ENCODE results near the gene PLA2G6.

The PLA2G6 gene

DNA sequence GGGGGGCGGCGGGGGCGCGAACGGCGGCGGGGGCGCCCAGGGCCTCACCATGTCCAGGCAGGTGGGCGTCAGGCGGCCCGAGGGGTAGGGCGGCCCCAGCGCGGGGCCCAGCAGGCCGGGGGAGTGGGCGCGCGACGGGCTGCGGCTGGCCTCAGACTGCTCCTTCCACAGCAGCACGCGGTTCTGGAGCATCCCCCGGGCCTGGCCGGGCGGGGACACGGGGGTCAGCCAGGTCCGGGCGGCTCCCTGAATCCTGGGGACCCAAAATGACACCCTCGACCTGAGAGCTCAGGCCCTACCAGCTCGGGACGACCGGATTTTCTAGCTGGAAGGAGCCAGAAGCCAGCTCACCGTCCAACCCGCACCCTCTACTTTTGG, 92.2 kb downstream of the PLA2G6 start:
- no peak overlapping the region for H3K4me3 ChIP-seq (ENCODE audit: low read depth, low read length)
- TF ChIP-seq, protein P1, sequence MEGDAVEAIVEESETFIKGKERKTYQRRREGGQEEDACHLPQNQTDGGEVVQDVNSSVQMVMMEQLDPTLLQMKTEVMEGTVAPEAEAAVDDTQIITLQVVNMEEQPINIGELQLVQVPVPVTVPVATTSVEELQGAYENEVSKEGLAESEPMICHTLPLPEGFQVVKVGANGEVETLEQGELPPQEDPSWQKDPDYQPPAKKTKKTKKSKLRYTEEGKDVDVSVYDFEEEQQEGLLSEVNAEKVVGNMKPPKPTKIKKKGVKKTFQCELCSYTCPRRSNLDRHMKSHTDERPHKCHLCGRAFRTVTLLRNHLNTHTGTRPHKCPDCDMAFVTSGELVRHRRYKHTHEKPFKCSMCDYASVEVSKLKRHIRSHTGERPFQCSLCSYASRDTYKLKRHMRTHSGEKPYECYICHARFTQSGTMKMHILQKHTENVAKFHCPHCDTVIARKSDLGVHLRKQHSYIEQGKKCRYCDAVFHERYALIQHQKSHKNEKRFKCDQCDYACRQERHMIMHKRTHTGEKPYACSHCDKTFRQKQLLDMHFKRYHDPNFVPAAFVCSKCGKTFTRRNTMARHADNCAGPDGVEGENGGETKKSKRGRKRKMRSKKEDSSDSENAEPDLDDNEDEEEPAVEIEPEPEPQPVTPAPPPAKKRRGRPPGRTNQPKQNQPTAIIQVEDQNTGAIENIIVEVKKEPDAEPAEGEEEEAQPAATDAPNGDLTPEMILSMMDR (IDR thresholded peaks at IDR 0.05; ENCODE audit: insufficient read depth, low read length, missing control alignments): no peak
- ChIA-PET CTCF (interaction anchor here (1.0 to 1.9 kb wide), 3 partner anchors 11 to 25 kb away, joined by 4 to 6 read pairs (median 5); no protein-coding TSS in a partner anchor), POLR2A (no interaction called here)
- no peak for DNase-seq (ENCODE audit: low read depth, low spot score)

DNA sequence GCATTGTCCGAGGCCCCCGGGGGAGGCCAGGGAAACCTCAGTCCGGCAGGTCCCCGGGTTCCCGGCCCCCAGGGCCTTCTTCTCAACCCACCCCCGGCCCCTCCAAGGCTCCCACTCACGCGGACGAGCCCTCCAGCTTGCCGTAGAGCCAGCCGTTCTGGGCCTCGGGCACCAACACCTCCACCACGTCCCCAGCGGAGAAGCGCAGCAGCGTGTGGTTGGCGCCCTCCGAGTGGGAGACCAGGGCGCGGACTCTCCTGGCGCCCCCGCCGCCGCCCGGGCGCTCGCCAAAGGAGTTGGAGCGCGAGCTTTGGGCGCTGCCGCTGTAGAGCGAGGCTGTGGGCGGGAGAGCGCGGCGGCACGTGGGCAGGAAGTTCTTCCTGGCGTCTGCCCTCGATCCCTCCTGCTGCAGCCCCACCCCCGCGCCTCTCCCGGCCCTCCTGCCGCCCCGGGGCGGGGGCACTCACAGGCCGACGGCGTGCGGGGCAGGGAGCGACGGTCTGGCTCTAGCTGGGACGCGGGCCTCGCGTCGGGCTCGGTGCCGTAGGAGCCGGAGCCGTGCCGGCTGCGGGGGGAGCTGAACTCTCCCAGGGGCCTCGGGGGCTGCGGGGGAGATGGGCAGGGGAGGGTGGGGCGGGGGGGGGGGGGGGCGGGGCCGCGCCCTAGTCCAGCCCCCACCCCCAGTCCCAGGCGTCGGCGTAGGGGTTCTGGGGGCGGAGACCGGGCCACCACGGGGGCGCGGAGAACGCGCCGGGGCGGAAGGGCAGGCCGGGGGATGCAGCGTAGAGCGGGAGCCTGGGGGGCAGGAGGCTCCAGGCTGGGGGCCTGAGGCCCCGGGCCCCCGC, 92.8 kb downstream of the PLA2G6 start:
- CTCF ChIA-PET: interaction anchor here (1.0 to 1.9 kb wide), 3 partner anchors 12 to 26 kb away, joined by 4 to 6 read pairs (median 5); no protein-coding TSS in a partner anchor

DNA sequence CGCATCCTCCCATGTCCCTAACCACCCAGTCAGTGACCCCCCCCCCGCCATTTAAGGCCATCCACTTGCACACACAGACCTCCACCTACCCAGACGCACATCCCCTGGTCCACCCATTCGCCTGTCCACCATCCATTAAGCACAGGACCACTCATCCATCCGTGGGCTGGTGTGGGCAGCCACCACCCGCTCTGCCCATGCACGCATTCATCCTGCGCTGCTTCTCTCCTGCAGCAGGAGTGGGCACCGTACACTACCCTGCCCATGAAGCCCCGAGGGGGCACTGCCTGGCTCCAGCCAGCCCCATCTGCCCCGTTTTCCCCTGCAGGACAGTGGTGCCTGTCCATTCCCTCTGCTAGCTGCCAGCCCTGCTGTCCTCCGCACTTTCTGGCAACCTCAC, 93.8 kb downstream of the PLA2G6 start:
- TF ChIP-seq, protein P1 (IDR thresholded peaks at IDR 0.05; ENCODE audit: insufficient read depth, low read length, missing control alignments): no peak
- ChIA-PET POLR2A (no interaction called here), CTCF (no interaction called here)
- no peak overlapping the region for H3K4me3 ChIP-seq (ENCODE audit: low read depth, low read length)
- no peak for DNase-seq (ENCODE audit: low read depth, low spot score)

More for the DNA sequence above, 92.8 kb downstream of the PLA2G6 start:
- POLR2A ChIA-PET: no interaction called here
- TF ChIP-seq, protein P1 (IDR thresholded peaks at IDR 0.05; ENCODE audit: insufficient read depth, low read length, missing control alignments): no peak
- no peak for DNase-seq (ENCODE audit: low read depth, low spot score)
- H3K4me3 ChIP-seq (ENCODE audit: low read depth, low read length): peak overlapping the region; percentile 25; the same call in 1 of the 2 replicates

DNA sequence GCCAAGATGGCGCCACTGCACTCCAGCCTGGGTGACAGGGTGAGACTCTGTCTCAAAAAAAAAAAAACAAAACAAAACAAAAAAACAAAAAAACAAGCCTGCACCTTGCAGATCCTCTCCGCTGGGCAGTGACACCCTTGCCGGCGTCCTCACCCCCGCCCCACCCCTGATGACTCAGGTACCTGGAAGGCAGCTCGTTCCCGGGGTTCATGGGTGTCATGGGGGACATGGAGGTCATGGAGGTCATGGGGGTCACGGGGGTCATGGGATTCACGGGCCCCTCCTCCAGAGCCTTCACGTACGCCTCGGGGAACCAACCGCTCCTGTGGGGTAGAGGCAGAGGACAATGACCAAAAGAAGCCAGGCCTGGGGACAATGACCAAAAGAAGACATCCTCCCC, 94.7 kb downstream of the PLA2G6 start:
- H3K4me3 ChIP-seq (ENCODE audit: low read depth, low read length): no peak overlapping the region
- POLR2A ChIA-PET: no interaction called here
- CTCF ChIA-PET: interaction anchor here (1.5 kb wide), 1 partner anchor 13 kb away, joined by 4 read pairs; no protein-coding TSS in a partner anchor
- no peak for DNase-seq (ENCODE audit: low read depth, low spot score)
- TF ChIP-seq, protein P1 (IDR thresholded peaks at IDR 0.05; ENCODE audit: insufficient read depth, low read length, missing control alignments): no peak

DNA sequence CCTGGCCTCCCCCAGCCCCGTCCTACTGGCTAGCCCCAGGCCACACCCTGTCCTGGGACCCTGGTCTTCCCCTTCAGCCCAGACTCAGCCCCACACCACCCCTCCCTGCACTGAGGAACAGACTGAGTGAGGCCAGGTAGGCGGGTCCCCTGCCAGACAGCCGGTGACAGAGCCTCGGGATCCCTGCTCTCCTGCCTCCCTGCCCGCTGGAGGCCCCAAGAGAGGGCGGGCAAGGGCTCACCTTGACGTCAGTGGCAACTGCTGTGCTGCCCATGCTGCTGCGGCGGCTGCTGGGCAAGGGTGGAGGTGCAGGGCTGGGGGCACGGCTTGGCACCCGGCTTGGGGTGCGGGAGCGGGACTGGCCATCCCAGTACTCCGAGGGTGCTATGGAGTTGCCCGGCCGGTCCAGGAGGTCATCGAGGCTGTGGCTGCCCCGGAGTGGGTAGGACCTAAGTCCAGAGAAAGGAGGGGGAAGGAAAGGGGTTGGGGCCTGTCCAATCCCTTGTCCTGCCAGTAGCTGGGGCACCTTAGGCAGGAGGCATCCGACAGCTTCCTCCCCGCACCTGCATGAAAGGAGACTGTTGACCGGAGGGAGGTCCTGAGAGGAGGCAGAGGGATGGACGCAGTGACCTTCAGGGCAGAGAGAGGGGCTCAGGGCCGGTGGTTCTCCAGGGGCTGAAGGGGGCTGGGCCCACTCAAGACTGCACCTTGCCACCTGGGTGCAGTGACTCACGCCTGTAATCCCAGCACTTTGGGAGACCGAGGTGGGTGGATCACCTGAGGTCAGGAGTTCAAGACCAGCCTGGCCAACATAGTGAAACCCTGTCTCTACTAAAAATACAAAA, 95.4 kb downstream of the PLA2G6 start:
- CTCF ChIA-PET: interaction anchor here (1.0 to 1.5 kb wide), 2 partner anchors 14 to 29 kb away, joined by 3 to 4 read pairs; no protein-coding TSS in a partner anchor
- no peak overlapping the region for H3K4me3 ChIP-seq (ENCODE audit: low read depth, low read length)
- no peak for DNase-seq (ENCODE audit: low read depth, low spot score)
- TF ChIP-seq, protein P1 (IDR thresholded peaks at IDR 0.05; ENCODE audit: insufficient read depth, low read length, missing control alignments): no peak
- POLR2A ChIA-PET: no interaction called here

DNA sequence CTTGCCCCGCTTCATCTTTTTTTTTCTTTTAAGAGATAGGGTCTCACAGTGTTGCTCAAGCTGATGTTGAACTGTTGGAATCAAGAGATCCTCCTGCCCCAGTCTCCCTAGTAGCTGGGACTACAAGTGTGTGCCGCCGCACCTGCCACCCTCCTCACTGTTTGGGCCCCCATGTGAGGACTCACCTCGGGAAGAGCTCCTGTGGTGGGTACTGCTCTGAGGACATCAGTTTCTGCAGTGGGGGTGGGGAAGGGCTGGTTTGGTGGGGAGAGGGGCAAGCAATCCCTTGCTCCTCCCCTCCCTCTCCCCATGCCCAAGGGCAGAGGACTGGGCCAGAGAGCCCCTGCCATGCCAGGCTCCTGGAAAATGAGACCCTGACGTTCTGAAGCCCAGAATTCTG, 96.1 kb downstream of the PLA2G6 start:
- ChIA-PET POLR2A (no interaction called here), CTCF (interaction anchor here (1.0 kb wide), 2 partner anchors 15 to 29 kb away, joined by 3 read pairs; no protein-coding TSS in a partner anchor)
- H3K4me3 ChIP-seq (ENCODE audit: low read depth, low read length): no peak overlapping the region
- TF ChIP-seq, protein P1 (IDR thresholded peaks at IDR 0.05; ENCODE audit: insufficient read depth, low read length, missing control alignments): no peak
- DNase-seq (ENCODE audit: low read depth, low spot score): no peak
